ENCODE data around the gene ZCCHC2.
A peak's percentile ranks its signal among the peaks of the same experiment; 100 is the strongest.

The ZCCHC2 gene

DNA sequence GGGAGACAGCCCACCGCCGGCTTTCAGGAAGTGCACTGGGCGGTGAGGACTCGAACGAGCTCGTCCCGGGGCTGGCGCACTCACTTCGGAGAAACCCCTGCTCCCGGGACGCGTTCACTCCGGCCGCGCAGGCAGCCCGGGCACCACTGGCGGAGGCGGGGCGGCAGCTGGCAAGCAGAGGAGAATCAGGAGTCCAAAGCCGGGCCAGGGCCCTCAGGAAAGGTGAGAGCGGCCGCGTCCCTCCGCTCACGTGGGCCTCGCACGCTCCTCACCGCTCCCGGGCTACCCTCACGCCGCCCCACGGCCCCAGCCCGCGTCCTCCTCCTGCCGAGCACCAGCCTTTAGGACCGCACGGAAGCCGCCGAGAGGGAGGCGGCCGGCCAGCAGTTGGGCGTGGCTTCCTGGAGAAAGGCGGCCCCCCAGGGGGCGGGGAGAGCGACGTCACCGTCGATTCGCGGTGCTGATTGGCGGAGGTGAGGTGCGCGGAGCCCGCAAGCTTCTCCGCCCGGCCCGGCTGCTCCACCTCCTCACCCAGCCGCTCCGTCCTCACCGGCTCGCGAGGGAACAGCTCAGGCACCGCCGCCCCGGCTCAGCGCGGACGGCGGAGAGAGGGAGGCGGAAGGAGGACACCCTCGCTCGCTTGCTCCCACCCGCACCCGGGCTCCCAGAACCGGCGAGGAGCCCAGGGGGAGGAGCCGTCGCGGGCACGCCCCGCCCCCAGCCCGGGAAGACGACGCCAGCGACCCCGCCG, at the start of gene ZCCHC2:
Gene ZCCHC2 (plus strand): TSS at position 522 of the 751 bp plus-strand sequence. CDS start 400 bp downstream, outside the sequence.
- H3K4me1 ChIP-seq (ENCODE audit: insufficient read depth, low read length, severe bottlenecking), result peaks cover 21% of the 10 kb centered on the region
- no peaks in the 10 kb centered on the region; the same call in 1 of the 2 replicates for H3K36me3 ChIP-seq (ENCODE audit: insufficient read depth, low read length)
- no peaks in the 10 kb centered on the region; the same call in 1 of the 2 replicates for H3K27me3 ChIP-seq (ENCODE audit: insufficient read depth, low read length)
- peak within 1 kb of the TSS; percentile 93 for H3K4me2 ChIP-seq (ENCODE audit: low read length)
- TF ChIP-seq, protein P1, sequence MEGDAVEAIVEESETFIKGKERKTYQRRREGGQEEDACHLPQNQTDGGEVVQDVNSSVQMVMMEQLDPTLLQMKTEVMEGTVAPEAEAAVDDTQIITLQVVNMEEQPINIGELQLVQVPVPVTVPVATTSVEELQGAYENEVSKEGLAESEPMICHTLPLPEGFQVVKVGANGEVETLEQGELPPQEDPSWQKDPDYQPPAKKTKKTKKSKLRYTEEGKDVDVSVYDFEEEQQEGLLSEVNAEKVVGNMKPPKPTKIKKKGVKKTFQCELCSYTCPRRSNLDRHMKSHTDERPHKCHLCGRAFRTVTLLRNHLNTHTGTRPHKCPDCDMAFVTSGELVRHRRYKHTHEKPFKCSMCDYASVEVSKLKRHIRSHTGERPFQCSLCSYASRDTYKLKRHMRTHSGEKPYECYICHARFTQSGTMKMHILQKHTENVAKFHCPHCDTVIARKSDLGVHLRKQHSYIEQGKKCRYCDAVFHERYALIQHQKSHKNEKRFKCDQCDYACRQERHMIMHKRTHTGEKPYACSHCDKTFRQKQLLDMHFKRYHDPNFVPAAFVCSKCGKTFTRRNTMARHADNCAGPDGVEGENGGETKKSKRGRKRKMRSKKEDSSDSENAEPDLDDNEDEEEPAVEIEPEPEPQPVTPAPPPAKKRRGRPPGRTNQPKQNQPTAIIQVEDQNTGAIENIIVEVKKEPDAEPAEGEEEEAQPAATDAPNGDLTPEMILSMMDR (IDR thresholded peaks at IDR 0.05; ENCODE audit: low read length), result no peak
- TF ChIP-seq EZH2 (IDR thresholded peaks at IDR 0.05; ENCODE audit: borderline replicate concordance, low read length), result no peak
- peaks cover 16% of the 10 kb centered on the region for H3K79me2 ChIP-seq (ENCODE audit: insufficient read depth, low read length)
- peak within 1 kb of the TSS; percentile 76 for H3K27ac ChIP-seq (ENCODE audit: low read depth, low read length, poor library complexity, severe bottlenecking)
- peak within 1 kb of the TSS; percentile 82 for H3K4me3 ChIP-seq (ENCODE audit: low read depth, low read length, poor library complexity, severe bottlenecking)
- H4K20me1 ChIP-seq (ENCODE audit: insufficient read depth, low read length), result no peaks in the 10 kb centered on the region
- no peaks in the 10 kb centered on the region for H3K9me3 ChIP-seq (ENCODE audit: low read length)
- H2AFZ ChIP-seq (ENCODE audit: low read length), result peak within 1 kb of the TSS; percentile 42; the same call in 1 of the 2 replicates
- H3F3A ChIP-seq (ENCODE audit: insufficient read depth, low read length), result no peaks in the 10 kb centered on the region
- H3K9ac ChIP-seq (ENCODE audit: low read length), result peak within 1 kb of the TSS; percentile 86
- no peaks in the 10 kb centered on the region for H3K9me2 ChIP-seq (ENCODE audit: low read depth, low read length)

DNA sequence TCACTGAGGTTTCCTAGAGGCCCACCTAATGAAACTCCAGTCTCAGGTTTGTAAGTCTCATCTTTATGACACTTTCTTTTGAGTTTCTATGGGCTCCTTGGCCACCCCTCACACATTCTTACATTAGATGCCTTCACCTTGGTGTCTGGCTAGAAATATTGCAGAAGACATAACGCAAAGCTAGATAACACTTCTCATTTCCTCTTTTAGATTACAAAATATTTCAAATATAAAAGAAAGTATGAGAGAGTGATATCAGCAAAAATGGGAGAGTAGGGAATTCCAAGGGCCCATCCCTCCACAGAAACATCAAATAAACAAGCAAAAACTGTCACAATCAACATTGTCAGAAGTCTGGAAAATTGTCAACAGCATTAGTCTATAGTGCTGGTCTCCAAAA, 43.3 kb upstream of the ZCCHC2 start:
- peaks cover 9% of the 10 kb centered on the region for H3K9me3 ChIP-seq (ENCODE audit: low read length)
- H4K20me1 ChIP-seq (ENCODE audit: insufficient read depth, low read length), result no peaks in the 10 kb centered on the region
- no peaks in the 10 kb centered on the region for H3K27me3 ChIP-seq (ENCODE audit: insufficient read depth, low read length)
- H3K27ac ChIP-seq (ENCODE audit: low read depth, low read length, poor library complexity, severe bottlenecking), result no peak overlapping the region
- H3K9me2 ChIP-seq (ENCODE audit: low read depth, low read length), result no peaks in the 10 kb centered on the region
- no peaks in the 10 kb centered on the region for H3F3A ChIP-seq (ENCODE audit: insufficient read depth, low read length)
- H3K79me2 ChIP-seq (ENCODE audit: insufficient read depth, low read length), result no peaks in the 10 kb centered on the region
- H3K4me2 ChIP-seq (ENCODE audit: low read length), result no peak overlapping the region
- no peak for TF ChIP-seq EZH2 (IDR thresholded peaks at IDR 0.05; ENCODE audit: borderline replicate concordance, low read length)
- TF ChIP-seq, protein P1 (IDR thresholded peaks at IDR 0.05; ENCODE audit: low read length), result no peak
- no peak overlapping the region for H2AFZ ChIP-seq (ENCODE audit: low read length)
- H3K36me3 ChIP-seq (ENCODE audit: insufficient read depth, low read length), result no peaks in the 10 kb centered on the region
- no peak overlapping the region for H3K9ac ChIP-seq (ENCODE audit: low read length)
- no peak overlapping the region for H3K4me3 ChIP-seq (ENCODE audit: low read depth, low read length, poor library complexity, severe bottlenecking)
- no peaks in the 10 kb centered on the region for H3K4me1 ChIP-seq (ENCODE audit: insufficient read depth, low read length, severe bottlenecking)

DNA sequence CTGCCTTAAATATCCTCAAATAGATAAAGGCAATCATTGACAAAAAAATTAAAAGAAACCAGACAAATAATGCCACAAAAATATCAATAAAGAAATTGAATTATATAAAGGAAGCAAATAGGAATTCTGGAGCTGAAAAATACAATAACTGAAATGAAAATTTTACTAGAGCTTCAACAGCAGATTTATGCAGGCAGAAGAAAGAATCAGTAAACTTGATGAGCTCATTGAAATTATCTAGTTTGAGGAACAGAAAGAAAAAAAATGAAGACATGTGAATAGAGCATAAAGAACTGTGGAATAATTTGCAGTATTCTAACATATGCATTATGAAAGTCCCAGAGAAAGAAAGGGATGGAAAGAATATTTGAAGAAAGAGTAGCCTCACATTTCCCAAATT, 41.9 kb upstream of the ZCCHC2 start:
- H3K4me1 ChIP-seq (ENCODE audit: insufficient read depth, low read length, severe bottlenecking), result no peaks in the 10 kb centered on the region
- peaks cover 9% of the 10 kb centered on the region for H3K9me3 ChIP-seq (ENCODE audit: low read length)
- no peaks in the 10 kb centered on the region for H3K79me2 ChIP-seq (ENCODE audit: insufficient read depth, low read length)
- H3K4me3 ChIP-seq (ENCODE audit: low read depth, low read length, poor library complexity, severe bottlenecking), result no peak overlapping the region
- no peaks in the 10 kb centered on the region for H3K27me3 ChIP-seq (ENCODE audit: insufficient read depth, low read length)
- no peaks in the 10 kb centered on the region for H3K9me2 ChIP-seq (ENCODE audit: low read depth, low read length)
- TF ChIP-seq, protein P1 (IDR thresholded peaks at IDR 0.05; ENCODE audit: low read length), result no peak
- TF ChIP-seq EZH2 (IDR thresholded peaks at IDR 0.05; ENCODE audit: borderline replicate concordance, low read length), result no peak
- no peak overlapping the region for H3K9ac ChIP-seq (ENCODE audit: low read length)
- no peaks in the 10 kb centered on the region for H3K36me3 ChIP-seq (ENCODE audit: insufficient read depth, low read length)
- no peak overlapping the region for H3K27ac ChIP-seq (ENCODE audit: low read depth, low read length, poor library complexity, severe bottlenecking)
- no peaks in the 10 kb centered on the region for H3F3A ChIP-seq (ENCODE audit: insufficient read depth, low read length)
- no peaks in the 10 kb centered on the region for H4K20me1 ChIP-seq (ENCODE audit: insufficient read depth, low read length)
- H2AFZ ChIP-seq (ENCODE audit: low read length), result no peak overlapping the region
- no peak overlapping the region for H3K4me2 ChIP-seq (ENCODE audit: low read length)

Data from OCI-LY1 (cell line).